ENCODE results near the gene MALAT1. TPM values are rescaled to one million over a fixed set of nuclear protein-coding genes. Genes with fewer than 3 reads are reported as not detected.

The MALAT1 gene
- total RNA-seq, 1 donor from 2014 or later: 16,459 TPM

DNA sequence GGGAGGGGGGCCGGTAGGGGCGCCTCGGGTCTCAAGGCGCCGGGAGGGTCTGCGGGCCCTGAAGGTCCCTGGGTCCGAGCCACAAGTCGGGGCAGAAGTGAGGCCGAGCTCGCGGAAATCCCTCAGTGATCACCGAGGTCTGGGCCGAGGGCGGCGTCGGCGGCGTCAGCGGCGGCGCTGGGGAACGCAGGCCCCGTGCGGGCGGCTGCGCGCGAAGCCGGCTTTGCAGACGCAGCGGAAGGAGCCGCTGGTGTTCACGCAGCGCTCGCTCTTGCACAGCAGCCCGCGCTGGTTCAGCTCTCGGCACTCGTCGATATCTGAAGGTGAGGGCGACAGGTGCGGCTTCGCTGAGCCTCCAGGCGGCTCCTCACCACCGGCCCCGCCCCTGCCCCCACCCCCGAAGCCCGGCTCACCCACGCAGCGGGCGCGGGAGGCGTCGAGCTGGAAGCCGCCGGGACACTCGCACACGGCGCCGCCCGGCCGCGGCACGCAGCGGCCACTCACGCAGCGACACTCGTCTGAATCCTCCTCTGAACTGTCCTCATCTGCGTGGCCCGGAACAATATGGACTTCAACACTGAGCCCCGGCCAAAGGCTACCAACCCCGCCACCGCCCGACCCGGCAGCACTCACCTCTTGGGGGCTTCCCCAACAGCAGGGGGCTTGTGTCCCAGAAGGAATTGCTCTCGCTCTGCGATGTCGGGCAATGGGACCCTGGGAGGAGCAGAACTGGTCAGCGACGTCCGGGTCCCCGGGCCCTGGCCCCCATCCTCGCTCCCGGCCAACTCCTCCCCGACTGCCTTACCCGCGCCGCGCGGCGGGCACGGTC lies 40.3 kb downstream of the MALAT1 start:
- peaks cover 28% of the 10 kb centered on the region for H3K4me1 ChIP-seq
- H3K27me3 ChIP-seq: no peaks in the 10 kb centered on the region
- H3K27ac ChIP-seq: peak overlapping the region; percentile 98
- intact Hi-C loops (cut with DNase I): no loop called here
- H3K36me3 ChIP-seq: peaks cover 0 to 12% of the 10 kb centered on the region in 2 donors
- TF ChIP-seq CTCF (IDR thresholded peaks at IDR 0.05): no peak
- no peak for TF ChIP-seq POLR2AphosphoS5 (IDR thresholded peaks at IDR 0.05; ENCODE audit: insufficient read depth in 1 of 2, low read depth in 1 of 2)
- no peak for TF ChIP-seq POLR2A (IDR thresholded peaks at IDR 0.05)
- H3K9me3 ChIP-seq: no peaks in the 10 kb centered on the region
- DNase-seq (ENCODE audit: extremely low spot score in 2 of 2): no peak
- H3K4me3 ChIP-seq: peak overlapping the region; percentile 55 to 89

DNA sequence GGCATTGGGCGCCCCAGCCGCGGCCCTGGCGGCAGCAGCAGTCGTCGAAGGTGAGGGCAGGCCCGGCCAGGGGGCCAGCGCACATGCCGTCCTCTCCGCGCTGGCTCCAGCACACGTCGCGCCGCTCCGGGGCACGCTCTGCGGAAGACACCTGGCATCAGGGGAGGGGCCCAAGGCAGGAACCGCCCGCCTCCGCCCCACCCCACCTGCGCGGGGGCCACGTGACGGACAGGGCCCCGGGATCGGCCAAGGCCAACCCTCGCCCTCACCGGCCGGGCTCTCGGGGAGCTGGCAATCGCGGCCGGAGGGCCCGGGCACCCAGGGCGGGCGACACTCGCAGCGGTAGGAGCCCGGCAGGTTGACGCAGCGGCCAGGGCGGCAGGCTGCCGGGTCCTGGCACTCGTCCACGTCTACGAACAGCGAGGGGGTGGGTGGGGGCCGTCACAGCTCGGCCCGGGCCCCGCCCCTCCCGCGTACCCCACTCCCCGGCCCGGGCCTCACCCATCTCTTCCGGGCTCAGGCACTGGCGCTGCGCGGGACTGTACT lies 41.0 kb downstream of the MALAT1 start:
- no peak for DNase-seq (ENCODE audit: extremely low spot score in 2 of 2)
- H3K9me3 ChIP-seq: no peaks in the 10 kb centered on the region

GRCh38 chr11:65540290-65541092 lies 41.6 kb downstream of the MALAT1 start:
- DNase-seq (ENCODE audit: extremely low spot score in 2 of 2): no peak
- intact Hi-C loops (cut with DNase I): no loop called here
- Histone ChIP-seq H3K4me3 (peak overlapping the region; percentile 55 to 89), H3K9me3 (no peaks in the 10 kb centered on the region), H3K27me3 (no peaks in the 10 kb centered on the region), H3K36me3 (peaks cover 0 to 12% of the 10 kb centered on the region in 2 donors), H3K27ac (peak overlapping the region; percentile 98), H3K4me1 (peaks cover 28% of the 10 kb centered on the region)
- no peak for TF ChIP-seq POLR2A (IDR thresholded peaks at IDR 0.05)
- TF ChIP-seq CTCF (IDR thresholded peaks at IDR 0.05): peak; percentile 77 to 96 (median 91)
- TF ChIP-seq POLR2AphosphoS5 (IDR thresholded peaks at IDR 0.05; ENCODE audit: insufficient read depth in 1 of 2, low read depth in 1 of 2): peak; percentile 10 to 84

More for the DNA sequence above, 41.0 kb downstream of the MALAT1 start:
- Histone ChIP-seq H3K36me3 (peaks cover 0 to 12% of the 10 kb centered on the region in 2 donors), H3K27me3 (no peaks in the 10 kb centered on the region), H3K4me3 (peak overlapping the region; percentile 55 to 89), H3K27ac (peak overlapping the region; percentile 98), H3K4me1 (peaks cover 28% of the 10 kb centered on the region)
- intact Hi-C loops (cut with DNase I): no loop called here
- TF ChIP-seq POLR2AphosphoS5 (IDR thresholded peaks at IDR 0.05; ENCODE audit: insufficient read depth in 1 of 2, low read depth in 1 of 2) (peak in 1 of 2 donors; percentile 5), CTCF (IDR thresholded peaks at IDR 0.05) (no peak)

DNA sequence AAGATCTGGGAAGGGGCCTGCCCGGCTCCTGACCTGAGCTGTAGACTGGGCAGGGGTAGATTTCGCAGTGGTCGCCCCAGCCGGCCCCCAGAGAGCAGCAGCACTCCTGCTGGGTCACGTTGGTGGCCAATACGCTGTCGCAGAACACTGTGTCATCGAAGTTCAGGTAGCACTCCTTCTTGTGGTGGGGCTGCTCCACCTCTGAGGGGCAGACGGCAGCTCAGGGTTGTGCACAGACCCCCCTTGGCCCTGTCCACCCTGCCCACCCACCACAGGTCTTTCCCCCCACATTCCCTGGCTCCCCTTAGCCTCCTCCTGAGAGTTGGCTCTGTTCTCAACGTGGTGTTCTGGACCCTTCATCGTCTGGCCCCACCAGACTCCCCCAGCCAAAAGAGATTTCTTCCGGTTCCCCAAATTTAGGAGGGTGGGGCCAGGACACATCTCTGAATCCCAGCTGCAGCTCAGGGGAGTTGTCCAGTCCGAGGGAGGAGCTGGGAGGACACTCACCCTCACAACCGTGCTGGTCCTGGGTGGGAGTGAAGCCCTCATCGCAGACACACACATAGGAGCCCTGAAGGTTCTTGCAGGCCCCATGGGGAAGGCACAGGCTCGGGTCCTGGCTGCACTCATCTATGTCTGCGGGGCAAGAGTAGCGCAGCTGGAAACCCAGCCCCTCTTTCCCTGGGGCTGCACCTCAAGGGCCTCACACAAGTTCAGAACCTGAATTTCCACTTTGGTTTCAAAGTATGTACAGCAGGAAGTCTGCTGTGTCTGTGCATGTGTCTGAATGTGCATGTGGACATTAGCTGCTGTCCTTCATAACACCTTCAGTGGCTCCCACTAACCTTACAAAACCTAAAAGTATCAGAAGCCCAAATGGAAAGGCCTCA lies 42.5 kb downstream of the MALAT1 start:
- Histone ChIP-seq H3K36me3 (peaks cover 0 to 5% of the 10 kb centered on the region in 2 donors), H3K27me3 (no peaks in the 10 kb centered on the region), H3K4me3 (peak overlapping the region; percentile 55 to 89), H3K4me1 (peaks cover 31% of the 10 kb centered on the region), H3K9me3 (no peaks in the 10 kb centered on the region), H3K27ac (peak overlapping the region; percentile 98)
- intact Hi-C loops (cut with DNase I): no loop called here
- TF ChIP-seq POLR2AphosphoS5 (IDR thresholded peaks at IDR 0.05; ENCODE audit: insufficient read depth in 1 of 2, low read depth in 1 of 2): no peak
- TF ChIP-seq CTCF (IDR thresholded peaks at IDR 0.05): no peak
- TF ChIP-seq POLR2A (IDR thresholded peaks at IDR 0.05): no peak
- no peak for DNase-seq (ENCODE audit: extremely low spot score in 2 of 2)
